Aorta (tissue), 5 donors: ENCODE data around the gene SLC7A9. TPM values are rescaled to one million over a fixed set of nuclear protein-coding genes. Genes with fewer than 3 reads are reported as not detected.

Experiments
- ATAC-seq: fragments of 200-7000 bp; cut with Tn5 transposase; one replicate; pipeline ENCODE4 v1.9.1; 2022; ENCODE audit warnings: moderate library complexity; ENCODE audit not compliant: low FRiP score
- DNase-seq, 2 donors: peaks; one replicate each; pipeline ENCODE4 v3.0.0-alpha.2; 2020
- H3K27ac ChIP-seq, 2 donors: one replicate each; pipeline ENCODE4 v1.5.1; 2013; ENCODE audit warnings: low read length in 2 of 2, mild to moderate bottlenecking in 2 of 2, moderate library complexity in 2 of 2, control low read depth in 1 of 2, inconsistent platforms in 1 of 2, low read depth in 1 of 2
- H3K27me3 ChIP-seq, 2 donors: one replicate each; pipeline ENCODE4 v1.6.1; 2013; ENCODE audit warnings: control low read depth in 1 of 2, low read length in 1 of 2, mild to moderate bottlenecking in 1 of 2, moderate library complexity in 1 of 2; ENCODE audit not compliant: insufficient read depth in 2 of 2, control insufficient read depth in 1 of 2
- H3K36me3 ChIP-seq, 2 donors: one replicate each; pipeline ENCODE4 v1.6.1; 2013; ENCODE audit warnings: control low read depth in 1 of 2, low read length in 1 of 2, mild to moderate bottlenecking in 1 of 2; ENCODE audit not compliant: insufficient read depth in 2 of 2, control insufficient read depth in 1 of 2
- H3K4me1 ChIP-seq, 2 donors: one replicate each; pipeline ENCODE4 v1.6.1; 2013; ENCODE audit warnings: low read length in 2 of 2, control low read depth in 1 of 2, mild to moderate bottlenecking in 1 of 2, moderate library complexity in 1 of 2; ENCODE audit not compliant: insufficient read depth in 2 of 2, control insufficient read depth in 1 of 2
- H3K4me3 ChIP-seq, 2 donors: one replicate each; pipeline ENCODE4 v1.5.1; 2013; ENCODE audit warnings: low read length in 2 of 2, control low read depth in 1 of 2, mild to moderate bottlenecking in 1 of 2
- H3K9me3 ChIP-seq: one replicate; pipeline ENCODE4 v1.6.1; 2013; ENCODE audit warnings: mild to moderate bottlenecking, low read length; ENCODE audit not compliant: control insufficient read depth
- WGBS, 2 donors: extraction: QIAGEN DNeasy Blood & Tissue Kit; methylation state at CpG; one replicate each; pipeline ENCODE4 v1.1.7; 2013; 5-methylcytosine and 5-hydroxymethylcytosine counted together
- intact Hi-C, 2 donors: fragments of 100-400 bp; cut with DNase I; formaldehyde crosslinking; loops; one replicate each; pipeline versions ENCODE4 v1.14.2 to v1.15.0; 2022
- polyA plus RNA-seq, 2 donors: library from polyadenylated mRNA; stranded (reverse); fragments of 200-250 nt; gene quantifications; one replicate each; pipeline ENCODE4 v1.2.3, GENCODE V29; 2013
- total RNA-seq, 2 donors: library from RNA; stranded (reverse); fragmentation: NEBNext Ultra II Directional; extraction: Animal tissue kit (Norgen Biotek cat#: 25700); gene quantifications; one replicate each; pipeline ENCODE4 v1.2.1, GENCODE V29; 2021
- donor health status: healthy with polysubstance abuse.
- donor health status: Bipolar disorder and iron deficiency.
- donor health status: DM: no; HTN: no; CAD: no.
- donor health status: DM: no; HTN: no; CAD: no.
- donor health status: DM: yes; HTN: yes; CAD: no.

Gene SLC7A9
- total and polyA plus RNA-seq, 4 donors, result 0.26 to 8.9 (median 1.1) TPM

DNA sequence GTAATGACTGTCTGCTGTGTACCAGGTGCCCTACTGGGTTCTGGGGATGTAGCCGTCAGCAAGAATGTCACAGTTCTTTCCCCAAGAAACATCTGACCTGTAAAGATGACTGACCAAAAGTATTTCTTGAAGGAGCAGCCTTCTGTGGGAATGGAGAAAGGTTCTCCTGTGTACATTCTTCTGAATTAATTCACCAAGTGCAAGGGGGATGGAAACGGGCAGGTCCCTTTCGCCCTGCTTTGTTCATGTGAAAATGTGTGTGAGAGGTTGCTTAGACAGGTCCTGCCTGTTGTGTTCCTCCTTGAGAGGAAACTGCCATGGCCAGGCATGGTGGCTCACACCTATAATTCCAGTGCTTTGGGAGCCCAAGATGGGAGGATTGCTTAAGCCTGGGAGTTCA, 57.0 kb downstream of the SLC7A9 start:
- WGBS, 2 donors, result 66 to 74% methylated on average over 3 of the region's 3 CpGs
- ATAC-seq (no peak), DNase-seq (peak in 1 of 2 donors; percentile 12)
- no peaks in the 10 kb centered on the region for H3K9me3 ChIP-seq
- no peaks in the 10 kb centered on the region for H3K36me3 ChIP-seq
- intact Hi-C loops, result no loop called here
- H3K27me3 ChIP-seq, result no peaks in the 10 kb centered on the region
- no peak overlapping the region for H3K4me3 ChIP-seq
- H3K27ac ChIP-seq, result no peak overlapping the region
- no peaks in the 10 kb centered on the region for H3K4me1 ChIP-seq

DNA sequence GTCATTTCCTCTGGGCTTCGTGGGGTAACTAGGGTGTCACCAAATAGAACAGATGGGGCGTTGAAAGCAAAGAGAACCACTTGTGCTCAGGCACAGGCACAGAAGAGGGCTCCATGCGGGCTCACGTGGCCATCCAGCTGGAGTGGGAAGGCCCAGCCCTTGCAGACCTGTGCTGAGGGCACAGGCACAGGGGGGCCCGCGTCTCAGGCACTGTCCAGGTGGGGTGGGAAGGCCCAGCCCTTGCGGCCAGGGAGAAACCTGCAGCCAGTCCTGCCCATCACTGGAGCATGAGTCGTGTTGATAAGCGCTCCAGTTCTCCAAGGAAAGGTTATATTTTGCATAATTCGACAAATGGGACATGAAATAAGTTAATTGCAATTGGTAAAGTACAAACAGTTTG, 57.5 kb downstream of the SLC7A9 start:
- no peaks in the 10 kb centered on the region for H3K9me3 ChIP-seq
- no peaks in the 10 kb centered on the region for H3K27me3 ChIP-seq
- no peaks in the 10 kb centered on the region for H3K36me3 ChIP-seq
- no peak for ATAC-seq
- no peak overlapping the region for H3K27ac ChIP-seq
- intact Hi-C loops, result no loop called here
- H3K4me1 ChIP-seq, result no peaks in the 10 kb centered on the region
- peak in 1 of 2 donors; percentile 60 for DNase-seq
- 80 to 85% methylated on average over 10 of the region's 10 CpGs for WGBS, 2 donors
- H3K4me3 ChIP-seq, result no peak overlapping the region

DNA sequence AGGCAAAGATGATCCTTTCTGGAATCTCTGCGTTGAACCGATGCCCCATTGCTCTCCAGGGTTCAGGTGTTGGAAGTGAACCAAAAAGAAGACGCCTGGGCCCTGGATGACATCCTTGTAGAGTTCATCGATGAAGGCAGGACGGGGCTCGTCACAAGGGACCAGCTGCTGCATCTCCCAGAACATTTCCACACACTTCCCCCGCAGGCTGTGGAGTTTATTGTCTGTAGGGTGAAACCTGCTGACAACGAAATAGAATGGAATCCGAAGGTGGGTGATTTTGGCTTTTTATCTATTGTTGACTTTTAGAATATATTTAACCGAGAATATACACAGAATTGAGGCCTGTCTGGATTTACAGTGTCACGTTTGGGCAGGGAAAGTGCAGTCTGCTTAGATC, 58.4 kb downstream of the SLC7A9 start:
- no peaks in the 10 kb centered on the region for H3K9me3 ChIP-seq
- WGBS, 2 donors, result 59 to 74% methylated on average over 11 of the region's 11 CpGs
- peak in 1 of 2 donors; percentile 26 for DNase-seq
- intact Hi-C loops, result no loop called here
- no peaks in the 10 kb centered on the region for H3K36me3 ChIP-seq
- no peak overlapping the region for H3K27ac ChIP-seq
- no peak for ATAC-seq
- no peaks in the 10 kb centered on the region for H3K27me3 ChIP-seq
- no peak overlapping the region for H3K4me3 ChIP-seq
- H3K4me1 ChIP-seq, result no peaks in the 10 kb centered on the region

DNA sequence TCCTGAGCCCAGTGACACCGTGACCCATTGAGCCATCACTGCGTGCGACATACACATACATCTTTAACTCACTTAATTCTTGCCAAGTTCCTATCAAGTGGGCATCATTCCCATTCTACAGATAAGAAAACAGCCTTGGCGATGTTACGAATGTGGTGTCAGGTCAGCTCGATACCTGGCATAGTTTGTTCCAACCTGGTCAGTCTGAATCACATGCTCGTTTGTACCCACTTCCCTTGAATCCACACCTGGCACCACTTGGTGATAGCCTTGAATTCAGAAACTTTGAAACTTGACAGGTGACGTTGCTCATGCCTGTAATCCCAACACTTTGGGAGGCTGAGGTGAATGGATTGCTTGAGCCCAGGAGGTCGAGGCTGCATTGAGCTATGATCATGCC, 59.1 kb downstream of the SLC7A9 start:
- 76 to 79% methylated on average over 9 of the region's 9 CpGs for WGBS, 2 donors
- intact Hi-C loops, result no loop called here
- H3K36me3 ChIP-seq, result no peaks in the 10 kb centered on the region
- DNase-seq (peak in 1 of 2 donors; percentile 9), ATAC-seq (no peak)
- no peaks in the 10 kb centered on the region for H3K27me3 ChIP-seq
- no peak overlapping the region for H3K4me3 ChIP-seq
- H3K27ac ChIP-seq, result no peak overlapping the region
- H3K4me1 ChIP-seq, result no peaks in the 10 kb centered on the region
- no peaks in the 10 kb centered on the region for H3K9me3 ChIP-seq

DNA sequence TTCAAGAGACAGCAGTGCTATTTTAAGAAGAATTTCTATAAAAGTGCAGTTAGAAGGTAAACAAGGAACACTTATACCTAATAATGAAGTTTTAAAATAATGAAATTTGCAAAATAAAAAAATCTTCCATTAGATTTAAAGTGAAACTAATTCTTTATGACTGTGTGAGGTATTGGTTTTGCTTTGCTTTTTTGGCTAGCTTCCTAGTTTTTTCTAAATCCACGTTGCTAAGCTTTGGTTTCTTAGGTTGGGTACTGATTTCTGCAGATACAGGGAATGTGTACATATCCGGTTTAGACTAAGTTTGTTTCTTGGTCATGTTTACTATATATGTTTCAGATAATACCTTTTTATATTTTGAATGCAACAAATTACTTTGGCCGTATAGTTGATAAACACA, 59.8 kb downstream of the SLC7A9 start:
- 45 to 46% methylated on average over 3 of the region's 3 CpGs for WGBS, 2 donors
- H3K4me3 ChIP-seq, result no peak overlapping the region

DNA sequence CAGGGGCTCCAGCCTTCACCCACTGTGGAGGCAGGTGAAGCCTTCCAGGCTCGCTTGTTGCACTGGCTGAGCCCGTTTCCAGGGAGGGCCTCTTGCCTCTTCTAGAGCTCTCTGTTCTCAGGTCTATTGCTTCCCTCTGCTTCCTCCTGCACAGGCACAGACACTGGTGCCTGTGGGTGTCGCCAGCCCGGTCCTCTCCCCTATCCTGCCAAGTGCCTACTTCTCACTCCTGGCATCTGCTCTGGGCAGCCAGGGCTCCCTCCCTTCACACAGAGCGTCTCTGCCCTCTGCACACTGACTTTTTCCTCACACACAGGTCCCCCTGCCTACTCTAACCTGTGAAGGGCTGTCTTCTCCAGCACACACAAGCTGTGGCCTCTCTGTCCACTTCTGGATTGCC, 60.3 kb downstream of the SLC7A9 start:
- ATAC-seq, result no peak
- Histone ChIP-seq H3K36me3 (no peaks in the 10 kb centered on the region), H3K9me3 (no peaks in the 10 kb centered on the region), H3K4me3 (no peak overlapping the region), H3K4me1 (no peaks in the 10 kb centered on the region), H3K27me3 (no peaks in the 10 kb centered on the region), H3K27ac (no peak overlapping the region)
- WGBS, 2 donors, result 45% methylated on average over 5 of the region's 5 CpGs
- intact Hi-C loops, result no loop called here
- DNase-seq, result peak in 1 of 2 donors; percentile 53

More for the DNA sequence above, 59.8 kb downstream of the SLC7A9 start:
- no peaks in the 10 kb centered on the region for H3K27me3 ChIP-seq
- intact Hi-C loops, result no loop called here
- DNase-seq (no peak), ATAC-seq (no peak)
- no peaks in the 10 kb centered on the region for H3K9me3 ChIP-seq
- no peaks in the 10 kb centered on the region for H3K36me3 ChIP-seq
- no peaks in the 10 kb centered on the region for H3K4me1 ChIP-seq
- H3K27ac ChIP-seq, result no peak overlapping the region

DNA sequence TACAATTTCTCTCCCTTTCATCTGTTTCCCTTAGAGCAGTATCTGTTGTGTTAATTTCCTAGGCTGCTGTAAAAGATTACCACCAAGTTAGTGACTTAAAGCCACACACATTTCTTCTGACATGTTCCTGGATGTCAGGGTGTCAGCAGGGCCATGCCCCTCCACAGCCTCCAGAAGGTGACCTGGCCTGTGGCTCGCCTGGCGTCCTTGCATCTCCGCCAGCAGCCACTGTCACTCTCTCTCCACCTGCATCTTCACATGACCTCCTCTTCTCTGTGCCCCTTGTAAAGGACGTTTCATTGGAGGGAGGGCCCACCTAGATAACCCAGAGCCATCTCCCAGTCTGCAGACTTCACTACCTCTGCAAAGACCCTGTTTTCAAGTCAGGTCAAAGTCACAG, 61.3 kb downstream of the SLC7A9 start:
- WGBS, 2 donors, result 70 to 73% methylated on average over 4 of the region's 4 CpGs
- H3K36me3 ChIP-seq, result no peaks in the 10 kb centered on the region
- peaks cover 1% of the 10 kb centered on the region for H3K9me3 ChIP-seq
- no peaks in the 10 kb centered on the region for H3K27me3 ChIP-seq
- DNase-seq (peak in 1 of 2 donors; percentile 25), ATAC-seq (no peak)
- H3K4me3 ChIP-seq, result no peak overlapping the region
- H3K4me1 ChIP-seq, result no peaks in the 10 kb centered on the region
- no peak overlapping the region for H3K27ac ChIP-seq
- intact Hi-C loops, result no loop called here

DNA sequence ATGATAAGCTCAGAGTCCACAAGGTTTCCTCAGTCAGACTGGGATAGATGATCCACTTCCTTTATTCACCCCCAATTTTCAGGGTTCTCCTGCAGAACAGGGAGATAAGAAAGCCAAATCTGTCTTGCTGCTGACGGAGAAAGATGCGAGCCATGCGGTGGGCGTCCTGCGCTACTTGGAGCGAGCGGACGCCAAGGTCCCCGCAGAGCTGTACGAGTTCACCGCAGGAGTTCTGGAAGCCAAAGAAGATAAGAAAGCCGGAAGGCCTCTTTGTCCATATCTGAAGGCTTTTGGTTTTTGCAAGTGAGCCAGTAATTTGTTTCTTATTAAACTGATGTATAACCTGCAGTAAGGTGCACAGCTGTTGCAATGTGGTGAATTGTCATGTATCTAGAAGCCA, 66.7 kb downstream of the SLC7A9 start:
- H3K4me3 ChIP-seq, result no peak overlapping the region
- intact Hi-C loops, result no loop called here
- H3K36me3 ChIP-seq, result no peaks in the 10 kb centered on the region
- H3K4me1 ChIP-seq, result no peaks in the 10 kb centered on the region
- no peak for DNase-seq
- H3K27ac ChIP-seq, result no peak overlapping the region
- H3K27me3 ChIP-seq, result no peaks in the 10 kb centered on the region
- WGBS, 2 donors, result 71 to 82% methylated on average over 12 of the region's 12 CpGs
- no peak for ATAC-seq
- peaks cover 1% of the 10 kb centered on the region for H3K9me3 ChIP-seq

DNA sequence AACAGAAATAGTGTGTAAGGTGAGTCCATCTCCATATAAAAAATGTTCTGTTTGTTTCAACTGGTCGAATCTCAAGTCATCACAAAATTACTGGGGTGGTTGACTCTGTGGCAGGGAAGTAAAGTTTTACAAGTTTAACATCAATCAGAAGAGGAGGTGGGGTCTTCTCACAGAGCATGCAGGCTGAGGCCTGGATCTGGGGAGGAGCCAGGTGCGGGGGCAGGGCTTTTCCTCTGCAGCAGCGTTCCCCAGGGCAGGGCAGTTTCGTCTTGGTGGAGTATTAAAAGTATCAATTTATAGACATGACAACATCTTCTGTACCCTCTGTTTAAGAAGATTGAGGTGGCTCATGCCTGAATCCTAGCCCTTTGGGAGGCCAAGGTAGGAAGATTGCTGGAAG, 68.8 kb downstream of the SLC7A9 start:
- intact Hi-C loops, result no loop called here
- ATAC-seq, result no peak

More for the DNA sequence above, 68.8 kb downstream of the SLC7A9 start:
- Histone ChIP-seq H3K4me1 (no peaks in the 10 kb centered on the region), H3K4me3 (no peak overlapping the region), H3K9me3 (peaks cover 1% of the 10 kb centered on the region), H3K36me3 (no peaks in the 10 kb centered on the region), H3K27me3 (peaks cover 0 to 2% of the 10 kb centered on the region in 2 donors), H3K27ac (no peak overlapping the region)
- no peak for DNase-seq
- WGBS, 2 donors, result 23 to 30% methylated on average over 4 of the region's 4 CpGs
